ENCODE data around the gene PRKRA.

Gene PRKRA

GRCh38 chr2:178479275-178479616 is 28.3 kb upstream of the PRKRA start:
- ChIA-PET CTCF (no interaction called here), POLR2A (interaction anchor here (1.0 to 2.3 kb wide), 3 partner anchors 26 to 44 kb away, joined by 3 to 13 read pairs (median 5); partner anchors contain the start of genes PJVK and PRKRA)
- no peak for DNase-seq (ENCODE audit: extremely low spot score)
- TF ChIP-seq ZNF384 (IDR thresholded peaks at IDR 0.05) = no peak
- TF ChIP-seq, protein P1, sequence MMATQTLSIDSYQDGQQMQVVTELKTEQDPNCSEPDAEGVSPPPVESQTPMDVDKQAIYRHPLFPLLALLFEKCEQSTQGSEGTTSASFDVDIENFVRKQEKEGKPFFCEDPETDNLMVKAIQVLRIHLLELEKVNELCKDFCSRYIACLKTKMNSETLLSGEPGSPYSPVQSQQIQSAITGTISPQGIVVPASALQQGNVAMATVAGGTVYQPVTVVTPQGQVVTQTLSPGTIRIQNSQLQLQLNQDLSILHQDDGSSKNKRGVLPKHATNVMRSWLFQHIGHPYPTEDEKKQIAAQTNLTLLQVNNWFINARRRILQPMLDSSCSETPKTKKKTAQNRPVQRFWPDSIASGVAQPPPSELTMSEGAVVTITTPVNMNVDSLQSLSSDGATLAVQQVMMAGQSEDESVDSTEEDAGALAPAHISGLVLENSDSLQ (IDR thresholded peaks at IDR 0.05) = peak; percentile 51; the same call in 1 of the 2 replicates
- no peak for TF ChIP-seq FOXA1 (IDR thresholded peaks at IDR 0.05)

DNA sequence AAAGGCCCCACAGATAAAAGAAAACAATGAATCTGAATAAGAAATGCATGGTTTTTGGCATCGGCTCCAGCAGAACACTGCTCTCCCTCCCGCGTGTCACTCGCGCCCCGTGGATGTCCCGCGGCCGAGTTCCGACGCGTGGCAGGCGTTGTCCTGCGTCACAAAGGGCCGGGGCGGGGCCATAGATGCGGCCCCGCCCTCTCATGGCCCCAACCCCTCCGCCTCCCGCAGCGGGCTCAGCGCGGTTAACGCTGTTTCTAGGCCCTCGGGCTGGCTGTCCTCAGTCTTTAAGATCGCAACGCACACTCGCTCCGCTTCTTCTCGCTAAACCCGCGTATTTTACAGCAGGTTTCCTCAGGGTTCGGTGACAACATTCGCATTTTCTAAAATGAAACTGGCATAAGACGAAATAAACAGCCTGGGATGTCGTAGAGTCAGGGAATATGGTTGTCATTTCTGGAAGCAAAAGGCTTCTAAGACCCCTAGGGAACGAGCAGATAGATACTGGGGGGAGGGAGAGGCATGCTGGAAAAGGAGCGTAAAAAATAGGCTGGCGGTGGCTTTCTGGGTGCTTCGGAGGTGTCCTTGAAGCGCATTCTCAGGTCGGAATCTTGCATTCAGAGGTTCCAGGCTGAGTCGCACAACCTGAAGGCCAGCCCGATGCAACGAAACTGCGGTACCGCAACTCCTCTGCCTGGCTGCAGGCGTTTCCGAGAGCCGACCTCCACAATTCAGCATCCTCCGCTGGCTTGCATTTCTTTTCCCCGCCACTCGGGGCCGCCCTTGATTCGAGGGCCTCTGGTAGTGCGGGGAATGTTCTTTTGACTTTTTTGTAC is 27.7 kb upstream of the PRKRA start, which contains the start of gene FKBP7:
FKBP7 (minus strand) TSS at position 162 of the 836 bp plus-strand sequence; CDS start at position 61, 101 bp downstream.
- DNase-seq (ENCODE audit: extremely low spot score) = peak; percentile 79
- ChIA-PET POLR2A (interaction anchor here (2.3 kb wide), 1 partner anchor 27 kb away, joined by 13 read pairs; the partner anchor contains the start of genes PJVK and PRKRA), CTCF (no interaction called here)
- peak; percentile 72 for TF ChIP-seq L3MBTL2 (conservative IDR thresholded peaks at IDR 0.05)
- peak; percentile 88; the same call in 1 of the 2 replicates for TF ChIP-seq TARDBP (IDR thresholded peaks at IDR 0.05)
- no peak for TF ChIP-seq FOXM1 (IDR thresholded peaks at IDR 0.05; ENCODE audit: borderline replicate concordance)

DNA sequence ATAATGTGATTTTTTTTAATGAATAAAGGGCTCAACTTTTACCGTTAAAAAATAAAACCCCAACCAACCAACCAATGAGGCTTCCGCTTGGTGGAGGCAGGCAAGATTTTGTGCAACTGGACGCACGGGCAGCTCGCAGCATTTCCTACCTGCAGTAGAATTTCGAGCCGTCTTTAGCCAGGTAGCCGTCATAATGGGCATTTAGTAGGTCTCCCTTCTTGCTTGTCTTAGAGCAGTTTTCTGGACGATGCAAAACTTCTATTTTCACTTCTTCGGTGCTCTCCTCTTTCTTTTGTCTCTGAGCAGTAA is 27.1 kb upstream of the PRKRA start:
- ChIA-PET POLR2A (no interaction called here), CTCF (no interaction called here)
- DNase-seq (ENCODE audit: extremely low spot score) = no peak
- TF ChIP-seq CTBP1 (IDR thresholded peaks at IDR 0.05; ENCODE audit: borderline replicate concordance) = no peak
- TF ChIP-seq ZNF384 (IDR thresholded peaks at IDR 0.05) = no peak
- TF ChIP-seq HDGF (IDR thresholded peaks at IDR 0.05; ENCODE audit: borderline replicate concordance) = no peak
- no peak for TF ChIP-seq L3MBTL2 (conservative IDR thresholded peaks at IDR 0.05)
- TF ChIP-seq, protein P1 (IDR thresholded peaks at IDR 0.05) = no peak
- no peak for TF ChIP-seq TARDBP (IDR thresholded peaks at IDR 0.05)
- TF ChIP-seq ARNT (IDR thresholded peaks at IDR 0.05) = no peak
- no peak for TF ChIP-seq SP1 (IDR thresholded peaks at IDR 0.05)
- no peak for TF ChIP-seq FOXK2 (IDR thresholded peaks at IDR 0.05)
- no peak for TF ChIP-seq SUZ12 (IDR thresholded peaks at IDR 0.05)
- no peak for TF ChIP-seq FOXA1 (IDR thresholded peaks at IDR 0.05)
- no peak for TF ChIP-seq BHLHE40 (IDR thresholded peaks at IDR 0.05; ENCODE audit: borderline replicate concordance)
- TF ChIP-seq NFRKB (IDR thresholded peaks at IDR 0.05) = no peak
- TF ChIP-seq ELF4 (IDR thresholded peaks at IDR 0.05) = no peak
- TF ChIP-seq FOXM1 (IDR thresholded peaks at IDR 0.05; ENCODE audit: borderline replicate concordance) = no peak

GRCh38 chr2:178477443-178478129 is 26.6 kb upstream of the PRKRA start:
- no peak for DNase-seq (ENCODE audit: extremely low spot score)
- ChIA-PET CTCF (no interaction called here), POLR2A (no interaction called here)
- TF ChIP-seq NFRKB (IDR thresholded peaks at IDR 0.05) (no peak), HDGF (IDR thresholded peaks at IDR 0.05; ENCODE audit: borderline replicate concordance) (no peak), BHLHE40 (IDR thresholded peaks at IDR 0.05; ENCODE audit: borderline replicate concordance) (no peak), FOXM1 (IDR thresholded peaks at IDR 0.05; ENCODE audit: borderline replicate concordance) (no peak), ZNF384 (IDR thresholded peaks at IDR 0.05) (no peak), ARNT (IDR thresholded peaks at IDR 0.05) (no peak), LEF1 (IDR thresholded peaks at IDR 0.05; ENCODE audit: borderline replicate concordance) (no peak), SUZ12 (IDR thresholded peaks at IDR 0.05) (no peak), CTBP1 (IDR thresholded peaks at IDR 0.05; ENCODE audit: borderline replicate concordance) (no peak), FOXA1 (IDR thresholded peaks at IDR 0.05) (no peak), L3MBTL2 (conservative IDR thresholded peaks at IDR 0.05) (no peak), SP1 (IDR thresholded peaks at IDR 0.05) (no peak), TARDBP (IDR thresholded peaks at IDR 0.05) (no peak), FOXK2 (IDR thresholded peaks at IDR 0.05) (no peak), ELF4 (IDR thresholded peaks at IDR 0.05) (no peak)
- TF ChIP-seq, protein P1 (IDR thresholded peaks at IDR 0.05) = no peak

DNA sequence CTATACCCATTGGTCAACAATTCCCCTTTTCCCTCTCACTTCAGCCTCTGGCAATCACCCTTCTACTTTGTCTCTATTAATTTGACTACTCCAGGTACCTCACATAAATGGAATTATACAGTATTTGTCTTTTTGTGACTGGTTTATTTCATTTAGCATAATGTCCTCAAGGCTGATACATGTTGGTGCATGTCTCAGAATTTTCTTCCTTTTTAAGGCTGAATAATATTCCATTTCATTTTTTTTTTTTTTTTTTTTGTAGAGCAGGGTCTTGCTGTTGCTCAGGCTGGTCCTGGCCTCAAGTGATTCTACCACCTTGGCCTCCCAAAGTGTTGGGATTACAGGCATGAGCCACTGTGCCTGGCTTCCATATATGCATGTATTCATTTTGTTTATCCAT is 25.5 kb upstream of the PRKRA start:
- ChIA-PET CTCF (no interaction called here), POLR2A (interaction anchor here (1.1 kb wide), 1 partner anchor 25 kb away, joined by 3 read pairs; the partner anchor contains the start of genes PJVK and PRKRA)
- no peak for TF ChIP-seq FOXA1 (IDR thresholded peaks at IDR 0.05)
- TF ChIP-seq LEF1 (IDR thresholded peaks at IDR 0.05; ENCODE audit: borderline replicate concordance) = no peak
- TF ChIP-seq, protein P1 (IDR thresholded peaks at IDR 0.05) = no peak
- no peak for TF ChIP-seq FOXM1 (IDR thresholded peaks at IDR 0.05; ENCODE audit: borderline replicate concordance)
- TF ChIP-seq TARDBP (IDR thresholded peaks at IDR 0.05) = no peak
- TF ChIP-seq SUZ12 (IDR thresholded peaks at IDR 0.05) = no peak
- TF ChIP-seq L3MBTL2 (conservative IDR thresholded peaks at IDR 0.05) = no peak
- TF ChIP-seq ARNT (IDR thresholded peaks at IDR 0.05) = no peak
- TF ChIP-seq CTBP1 (IDR thresholded peaks at IDR 0.05; ENCODE audit: borderline replicate concordance) = no peak
- TF ChIP-seq FOXK2 (IDR thresholded peaks at IDR 0.05) = no peak
- no peak for TF ChIP-seq SP1 (IDR thresholded peaks at IDR 0.05)
- no peak for TF ChIP-seq NFRKB (IDR thresholded peaks at IDR 0.05)
- no peak for TF ChIP-seq ZNF384 (IDR thresholded peaks at IDR 0.05)
- TF ChIP-seq ELF4 (IDR thresholded peaks at IDR 0.05) = no peak
- TF ChIP-seq HDGF (IDR thresholded peaks at IDR 0.05; ENCODE audit: borderline replicate concordance) = no peak
- no peak for TF ChIP-seq BHLHE40 (IDR thresholded peaks at IDR 0.05; ENCODE audit: borderline replicate concordance)

More for the DNA sequence above, 25.5 kb upstream of the PRKRA start:
- no peak for DNase-seq (ENCODE audit: extremely low spot score)

Data from HEK293T (cell line).